Right lobe of liver (tissue), 6 donors: ENCODE results near the gene C6orf62. TPM values are rescaled to one million over a fixed set of nuclear protein-coding genes. Genes with fewer than 3 reads are reported as not detected.
"Not testable (repeated sequence)": the region's sequence is repeated elsewhere in the genome, so short reads cannot be mapped to it uniquely, and the experiment has no call there.

Experiments
- ATAC-seq, 4 donors: fragments of 200-7000 bp; cut with Tn5 transposase; one replicate each; pipeline ENCODE4 v1.9.1; 2020; ENCODE audit warnings: mild to moderate bottlenecking in 4 of 4, moderate library complexity in 4 of 4
- DNase-seq, 3 donors: peaks; one replicate each; pipeline ENCODE4 v3.0.0-alpha.2; 2020
- H3K27ac ChIP-seq, 3 donors: fragments of 200-600 bp; one replicate each; pipeline ENCODE4 v1.8.0; 2022
- H3K27me3 ChIP-seq, 2 donors: fragments of 200-600 bp; one replicate each; pipeline ENCODE4 v1.8.0; 2022
- H3K36me3 ChIP-seq, 4 donors: fragments of 200-600 bp; sonication (generic) in 1 of 4; one replicate each; pipeline versions ENCODE4 v1.5.1 to v1.8.0; 2017 to 2022; ENCODE audit warnings: control low read depth in 1 of 4
- H3K4me1 ChIP-seq, 4 donors: fragments of 200-600 bp; sonication (generic) in 1 of 4; one replicate each; pipeline versions ENCODE4 v1.5.1 to v1.8.0; 2017 to 2022; ENCODE audit warnings: control low read depth in 1 of 4
- H3K4me3 ChIP-seq, 3 donors: fragments of 200-600 bp; one replicate each; pipeline ENCODE4 v1.8.0; 2022
- H3K9me3 ChIP-seq, 4 donors: fragments of 200-600 bp; sonication (generic) in 1 of 4; one replicate each; pipeline versions ENCODE4 v1.5.1 to v1.8.0; 2017 to 2022; ENCODE audit warnings: control low read depth in 1 of 4
- CTCF ChIP-seq, 4 donors: fragments of 200-600 bp in 3 of 4; fragments of 450-650 bp in 1 of 4; IDR thresholded peaks; one replicate each; pipeline versions ENCODE4 v1.5.1 to v1.8.0; 2016 to 2022; ENCODE audit warnings: antibody characterized with exemption in 4 of 4, mild to moderate bottlenecking in 2 of 4
- POLR2A ChIP-seq: fragments of 450-650 bp; IDR thresholded peaks from one replicate; pipeline ENCODE4 v1.6.1; 2017; ENCODE audit warnings: antibody characterized with exemption, mild to moderate bottlenecking
- WGBS: methylation state at CpG from one replicate; pipeline ENCODE4 v1.1.6; 2018; ENCODE audit warnings: low coverage, low lambda C conversion rate; ENCODE audit not compliant: insufficient coverage; ENCODE audit errors: missing lambda C conversion rate; 5-methylcytosine and 5-hydroxymethylcytosine counted together
- intact Hi-C, 2 donors: fragments of 100-400 bp; cut with DNase I; formaldehyde crosslinking; loops; one replicate each; pipeline versions ENCODE4 v1.11.2 to v1.14.1; 2022
- total RNA-seq, 6 experiments: library from RNA; depleted of rRNA in 2 of 6; stranded (reverse); fragments of >200 nt in 2 of 6; fragmentation: NEBNext Ultra II Directional in 3 of 6; extraction: Animal tissue kit (Norgen Biotek cat#: 25700) in 3 of 6; gene quantifications; one replicate each; pipeline versions ENCODE4 v1.1.0 to v1.2.4, GENCODE V29; 2016 to 2023
- donor health status: DM: no; HTN: yes; CAD: no.
- donor health status: DM: no; HTN: no; CAD: no.
- donor health status: DM: no; HTN: no; CAD: no.
- donor health status: DM: no; HTN: yes; CAD: no.
- donor health status: DM: no; HTN: yes; CAD: no.

C6orf62 gene
- total RNA-seq, 6 experiments from 2014 or later = 31.1 to 58.3 (median 48.7) TPM

- DNase-seq = no peak
- WGBS = no CpG with 5 or more reads among the region's 1 CpG
- no peak overlapping the region for H3K4me3 ChIP-seq
Observed at GRCh38 chr6:24686408-24686807, 32.5 kb downstream of the C6orf62 start.

GRCh38 chr6:24683297-24684296 lies 35.4 kb downstream of the C6orf62 start:
- TF ChIP-seq CTCF (IDR thresholded peaks at IDR 0.05) (no peak), POLR2A (no peak)
- no peaks in the 10 kb centered on the region for H3K9me3 ChIP-seq
- no peaks in the 10 kb centered on the region for H3K27me3 ChIP-seq
- H3K4me1 ChIP-seq = peaks cover 0 to 18% (median under 1%) of the 10 kb centered on the region in 4 donors
- peaks cover 0 to 6% (median 0%) of the 10 kb centered on the region in 4 donors for H3K36me3 ChIP-seq
- WGBS = 69% methylated on average over 5 of the region's 12 CpGs
- H3K4me3 ChIP-seq = no peak overlapping the region
- intact Hi-C loops = no loop called here
- H3K27ac ChIP-seq = no peak overlapping the region
- ATAC-seq (no peak), DNase-seq (no peak)

More at GRCh38 chr6:24686408-24686807, 32.5 kb downstream of the C6orf62 start:
- no peak for TF ChIP-seq CTCF (IDR thresholded peaks at IDR 0.05)
- no peak for TF ChIP-seq POLR2A
- H3K27ac ChIP-seq = no peak overlapping the region
- no peak for ATAC-seq
- H3K27me3 ChIP-seq = no peaks in the 10 kb centered on the region
- intact Hi-C loops = no loop called here
- peaks cover 0 to 19% (median 8%) of the 10 kb centered on the region in 4 donors for H3K4me1 ChIP-seq
- H3K36me3 ChIP-seq = peaks cover 0 to 9% (median 0%) of the 10 kb centered on the region in 4 donors
- no peaks in the 10 kb centered on the region for H3K9me3 ChIP-seq

- 32% methylated on average over 2 of the region's 7 CpGs for WGBS
- no peak for TF ChIP-seq CTCF (IDR thresholded peaks at IDR 0.05)
- no peak for TF ChIP-seq POLR2A
- H3K36me3 ChIP-seq = no peaks in the 10 kb centered on the region
- H3K4me3 ChIP-seq = no peak overlapping the region
- DNase-seq (no peak), ATAC-seq (no peak)
- intact Hi-C loops = no loop called here
- H3K9me3 ChIP-seq = no peaks in the 10 kb centered on the region
- peaks cover 0 to 34% (median 5%) of the 10 kb centered on the region in 4 donors for H3K4me1 ChIP-seq
- no peaks in the 10 kb centered on the region for H3K27me3 ChIP-seq
- H3K27ac ChIP-seq = peak overlapping the region in 1 of 3 donors; percentile 0
Observed at GRCh38 chr6:24680582-24680981, 38.4 kb downstream of the C6orf62 start.

DNA sequence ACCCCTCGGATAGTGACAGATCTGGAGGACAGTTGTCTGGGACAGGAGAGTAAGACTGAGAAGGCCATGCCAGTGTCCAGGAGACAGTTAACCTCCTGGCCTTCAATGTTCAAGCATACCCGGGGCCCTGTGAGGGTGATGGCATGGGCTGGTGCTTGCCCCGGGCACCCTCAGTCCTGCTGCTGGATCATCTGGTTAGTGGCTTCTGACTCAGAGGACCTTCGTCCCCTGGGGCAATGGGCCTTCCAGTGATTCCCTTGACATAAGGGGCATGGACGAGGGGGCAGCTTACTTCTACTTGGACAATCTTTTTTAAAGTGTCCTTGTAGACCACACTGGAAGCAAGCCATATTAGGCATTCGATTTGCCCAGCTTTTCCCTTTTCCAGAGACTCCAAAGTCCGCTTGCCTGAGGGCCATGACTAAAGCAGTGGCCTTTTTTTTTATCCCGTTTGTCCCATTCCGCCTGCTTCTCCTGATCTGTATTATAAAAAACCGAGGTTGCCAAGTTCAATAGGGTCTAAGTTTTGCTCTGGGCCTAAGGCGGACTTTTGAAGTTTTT lies 40.1 kb downstream of the C6orf62 start:
- peak; percentile 44 to 70 (median 62) for DNase-seq
- H3K27me3 ChIP-seq, H3K9me3 ChIP-seq, ATAC-seq, intact Hi-C loops, H3K4me3 ChIP-seq, H3K36me3 ChIP-seq: not testable (repeated sequence)
- Histone ChIP-seq H3K4me1 (peaks cover 0 to 34% (median 6%) of the 10 kb centered on the region in 4 donors), H3K27ac (peak overlapping the region; percentile 43 to 66 (median 45))
- WGBS = 25% methylated on average over 8 of the region's 11 CpGs

DNA sequence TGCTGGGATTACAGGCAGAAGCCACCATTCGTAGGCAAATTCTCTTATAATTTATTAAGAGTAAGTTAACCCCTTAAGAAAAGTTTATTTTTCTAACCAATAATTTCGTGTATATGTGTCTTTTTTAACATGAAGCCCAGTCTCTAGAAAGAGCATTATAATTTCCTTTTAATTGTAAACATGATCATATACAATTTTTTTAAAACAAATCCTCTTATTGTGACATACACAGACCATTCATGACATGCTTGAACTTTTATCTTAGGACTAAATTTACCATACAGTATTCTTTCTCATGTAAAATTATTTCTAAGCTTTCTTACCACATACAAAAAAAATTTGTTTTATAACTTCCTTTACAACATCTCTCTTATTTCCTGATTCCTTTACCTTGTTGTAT lies 45.3 kb downstream of the C6orf62 start:
- no peak for TF ChIP-seq CTCF (IDR thresholded peaks at IDR 0.05)
- no peak for TF ChIP-seq POLR2A
- H3K36me3 ChIP-seq = no peaks in the 10 kb centered on the region
- no peak overlapping the region for H3K4me3 ChIP-seq
- H3K4me1 ChIP-seq = peaks cover 0 to 40% (median 19%) of the 10 kb centered on the region in 4 donors
- no peak for ATAC-seq
- H3K9me3 ChIP-seq = no peaks in the 10 kb centered on the region
- intact Hi-C loops = no loop called here
- peak overlapping the region in 2 of 3 donors; percentile 59 to 70 for H3K27ac ChIP-seq
- no peak for DNase-seq
- 64% methylated on average over 2 of the region's 2 CpGs for WGBS
- no peaks in the 10 kb centered on the region for H3K27me3 ChIP-seq
